ENCODE data around the gene HES2.
"Not testable (repeated sequence)": the region's sequence is repeated elsewhere in the genome, so short reads cannot be mapped to it uniquely, and the experiment has no call there.

HES2 gene

GRCh38 chr1:6389971-6390370, 29.7 kb downstream of the HES2 start:
- DNase-seq (ENCODE audit: low spot score): no peak

GRCh38 chr1:6386371-6386949, 33.3 kb downstream of the HES2 start:
- no peak for DNase-seq (ENCODE audit: low spot score)

- no peak for DNase-seq (ENCODE audit: low spot score)
Observed at GRCh38 chr1:6385488-6386191, 34.1 kb downstream of the HES2 start.

- DNase-seq (ENCODE audit: low spot score): no peak
Observed at GRCh38 chr1:6384962-6385361, 34.8 kb downstream of the HES2 start.

GRCh38 chr1:6384135-6384534, 35.6 kb downstream of the HES2 start:
- DNase-seq (ENCODE audit: low spot score): no peak

- DNase-seq (ENCODE audit: low spot score): no peak
Observed at GRCh38 chr1:6380037-6380436, 39.7 kb downstream of the HES2 start.

GRCh38 chr1:6378096-6378746, 41.5 kb downstream of the HES2 start:
- no peak for DNase-seq (ENCODE audit: low spot score)

GRCh38 chr1:6373961-6374720, 45.6 kb downstream of the HES2 start:
- DNase-seq (ENCODE audit: low spot score): no peak

- DNase-seq (ENCODE audit: low spot score): not testable (repeated sequence)
Observed at GRCh38 chr1:6372236-6372635, 47.5 kb downstream of the HES2 start.

- no peak for DNase-seq (ENCODE audit: low spot score)
Observed at GRCh38 chr1:6370006-6370405, 49.7 kb downstream of the HES2 start.

GRCh38 chr1:6367381-6368012, 52.2 kb downstream of the HES2 start:
- no peak for DNase-seq (ENCODE audit: low spot score)

GRCh38 chr1:6365047-6365446, 54.7 kb downstream of the HES2 start:
- DNase-seq (ENCODE audit: low spot score): peak; percentile 50

- peak; percentile 31 for DNase-seq (ENCODE audit: low spot score)
Observed at GRCh38 chr1:6363085-6363884, 56.4 kb downstream of the HES2 start.
